Activated T-cell treated with anti-CD3 and anti-CD28 coated beads, Interleukin-2, amount 50 U/mL, for 4 hours (primary cell): ENCODE measurements around the gene TLE1. TPM values are rescaled to one million over a fixed set of nuclear protein-coding genes. Genes with fewer than 3 reads are reported as not detected.

Experiments
- ATAC-seq, 2 donors: fragments of 200-7000 bp; cut with Tn5 transposase; one replicate each; pipeline ENCODE4 v1.10.0; 2021
- DNase-seq: peaks from one replicate; pipeline ENCODE4 v3.0.0-alpha.2; 2020
- H3K27me3 Mint-ChIP-seq: one replicate; pipeline ENCODE4 v1.8.0; 2021; ENCODE audit warnings: low read depth, mixed read lengths
- H3K36me3 Mint-ChIP-seq: one replicate; pipeline ENCODE4 v1.8.0; 2022; ENCODE audit warnings: mixed read lengths; ENCODE audit not compliant: insufficient read depth
- H3K4me1 Mint-ChIP-seq: one replicate; pipeline ENCODE4 v1.8.0; 2021; ENCODE audit warnings: low read depth, mixed read lengths
- H3K4me3 Mint-ChIP-seq: one replicate; pipeline ENCODE4 v1.8.0; 2021; ENCODE audit warnings: mild to moderate bottlenecking, moderate library complexity, mixed read lengths
- H3K9me3 Mint-ChIP-seq: one replicate; pipeline ENCODE4 v1.8.0; 2021; ENCODE audit warnings: mixed read lengths
- total RNA-seq, 3 donors: library from RNA; stranded (reverse); gene quantifications; one replicate each; pipeline ENCODE4 v1.2.1, GENCODE V29; 2021

The TLE1 gene
- total RNA-seq, 3 donors from 2014 or later = 0.35 to 0.55 (median 0.49) TPM

- no peaks in the 10 kb centered on the region for H3K27me3 Mint-ChIP-seq
- H3K36me3 Mint-ChIP-seq = no peaks in the 10 kb centered on the region
- H3K9me3 Mint-ChIP-seq = no peaks in the 10 kb centered on the region
- DNase-seq = no peak
- no peaks in the 10 kb centered on the region for H3K4me1 Mint-ChIP-seq
- no peak overlapping the region for H3K4me3 Mint-ChIP-seq
- no peak for ATAC-seq
These were observed 147.0 kb downstream of the TLE1 start for GRCh38 chr9:81542118-81542889.

- Mint-ChIP-seq H3K36me3 (no peaks in the 10 kb centered on the region), H3K27me3 (no peaks in the 10 kb centered on the region)
These were observed 149.1 kb downstream of the TLE1 start for GRCh38 chr9:81540142-81540710.

GRCh38 chr9:81539317-81539716, 150.0 kb downstream of the TLE1 start:
- H3K4me3 Mint-ChIP-seq = no peak overlapping the region
- DNase-seq (no peak), ATAC-seq (no peak)
- no peaks in the 10 kb centered on the region for H3K27me3 Mint-ChIP-seq
- H3K4me1 Mint-ChIP-seq = no peaks in the 10 kb centered on the region
- H3K36me3 Mint-ChIP-seq = no peaks in the 10 kb centered on the region
- no peaks in the 10 kb centered on the region for H3K9me3 Mint-ChIP-seq

More at GRCh38 chr9:81540142-81540710, 149.1 kb downstream of the TLE1 start:
- Mint-ChIP-seq H3K4me1 (no peaks in the 10 kb centered on the region), H3K4me3 (no peak overlapping the region), H3K9me3 (no peaks in the 10 kb centered on the region)
- no peak for DNase-seq
- ATAC-seq = no peak

GRCh38 chr9:81538890-81539289, 150.5 kb downstream of the TLE1 start:
- no peaks in the 10 kb centered on the region for H3K27me3 Mint-ChIP-seq
- no peaks in the 10 kb centered on the region for H3K9me3 Mint-ChIP-seq
- H3K36me3 Mint-ChIP-seq = no peaks in the 10 kb centered on the region
- no peak overlapping the region for H3K4me3 Mint-ChIP-seq
- no peaks in the 10 kb centered on the region for H3K4me1 Mint-ChIP-seq
- no peak for ATAC-seq
- no peak for DNase-seq

GRCh38 chr9:81537964-81538363, 151.4 kb downstream of the TLE1 start:
- ATAC-seq (no peak), DNase-seq (no peak)
- Mint-ChIP-seq H3K9me3 (no peaks in the 10 kb centered on the region), H3K36me3 (no peaks in the 10 kb centered on the region), H3K4me3 (no peak overlapping the region), H3K4me1 (no peaks in the 10 kb centered on the region), H3K27me3 (no peaks in the 10 kb centered on the region)

- H3K4me3 Mint-ChIP-seq = no peak overlapping the region
- ATAC-seq (no peak), DNase-seq (no peak)
- no peaks in the 10 kb centered on the region for H3K27me3 Mint-ChIP-seq
- no peaks in the 10 kb centered on the region for H3K36me3 Mint-ChIP-seq
- no peaks in the 10 kb centered on the region for H3K4me1 Mint-ChIP-seq
- H3K9me3 Mint-ChIP-seq = no peaks in the 10 kb centered on the region
These were observed 152.9 kb downstream of the TLE1 start for GRCh38 chr9:81536242-81537025.

- ATAC-seq (no peak), DNase-seq (no peak)
- Mint-ChIP-seq H3K4me3 (no peak overlapping the region), H3K27me3 (no peaks in the 10 kb centered on the region), H3K9me3 (no peaks in the 10 kb centered on the region), H3K4me1 (no peaks in the 10 kb centered on the region), H3K36me3 (no peaks in the 10 kb centered on the region)
These were observed 153.7 kb downstream of the TLE1 start for GRCh38 chr9:81535542-81536241.

GRCh38 chr9:81534138-81534875, 155.0 kb downstream of the TLE1 start:
- no peaks in the 10 kb centered on the region for H3K4me1 Mint-ChIP-seq
- ATAC-seq (no peak), DNase-seq (no peak)
- H3K36me3 Mint-ChIP-seq = no peaks in the 10 kb centered on the region
- H3K4me3 Mint-ChIP-seq = no peak overlapping the region
- no peaks in the 10 kb centered on the region for H3K9me3 Mint-ChIP-seq
- H3K27me3 Mint-ChIP-seq = no peaks in the 10 kb centered on the region

Other genes with a start within 250 kb of the TLE1 start
- not detected for gene SPATA31D4, start 238.9 kb upstream of the TLE1 start, total RNA-seq